Endothelial cell of umbilical vein (primary cell): Measurements from ENCODE around the gene ADGRL3.

Experiments
- JUN ChIP-seq: IDR thresholded peaks from 2 replicates; pipeline ENCODE4 v1.6.1; 2011; ENCODE audit warnings: borderline replicate concordance, low read depth; ENCODE audit not compliant: insufficient read length, insufficient read depth
- POLR2A ChIP-seq: IDR thresholded peaks from 2 replicates; pipeline ENCODE4 v1.6.1; 2012; ENCODE audit warnings: low read depth, mild to moderate bottlenecking, control low read depth, low read length
- TF ChIP-seq, protein P1 (sequence below), 2 donors: IDR thresholded peaks; 1 replicate in 1 of 2; 2 replicates in 1 of 2; pipeline ENCODE4 v1.5.1; 2011; ENCODE audit warnings: low read length in 2 of 2, mild to moderate bottlenecking in 2 of 2, moderate library complexity in 2 of 2, control low read depth in 1 of 2, inconsistent platforms in 1 of 2, low read depth in 1 of 2; ENCODE audit not compliant: insufficient read depth in 1 of 2; ENCODE audit errors: extremely low read depth in 1 of 2

GRCh38 chr4:62006108-62006507 lies 806.0 kb downstream of the ADGRL3 start:
- no peak for TF ChIP-seq JUN
- TF ChIP-seq, protein P1, sequence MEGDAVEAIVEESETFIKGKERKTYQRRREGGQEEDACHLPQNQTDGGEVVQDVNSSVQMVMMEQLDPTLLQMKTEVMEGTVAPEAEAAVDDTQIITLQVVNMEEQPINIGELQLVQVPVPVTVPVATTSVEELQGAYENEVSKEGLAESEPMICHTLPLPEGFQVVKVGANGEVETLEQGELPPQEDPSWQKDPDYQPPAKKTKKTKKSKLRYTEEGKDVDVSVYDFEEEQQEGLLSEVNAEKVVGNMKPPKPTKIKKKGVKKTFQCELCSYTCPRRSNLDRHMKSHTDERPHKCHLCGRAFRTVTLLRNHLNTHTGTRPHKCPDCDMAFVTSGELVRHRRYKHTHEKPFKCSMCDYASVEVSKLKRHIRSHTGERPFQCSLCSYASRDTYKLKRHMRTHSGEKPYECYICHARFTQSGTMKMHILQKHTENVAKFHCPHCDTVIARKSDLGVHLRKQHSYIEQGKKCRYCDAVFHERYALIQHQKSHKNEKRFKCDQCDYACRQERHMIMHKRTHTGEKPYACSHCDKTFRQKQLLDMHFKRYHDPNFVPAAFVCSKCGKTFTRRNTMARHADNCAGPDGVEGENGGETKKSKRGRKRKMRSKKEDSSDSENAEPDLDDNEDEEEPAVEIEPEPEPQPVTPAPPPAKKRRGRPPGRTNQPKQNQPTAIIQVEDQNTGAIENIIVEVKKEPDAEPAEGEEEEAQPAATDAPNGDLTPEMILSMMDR (IDR thresholded peaks at IDR 0.05; ENCODE audit: extremely low read depth in 1 of 2, insufficient read depth in 1 of 2, low read depth in 1 of 2, low read length in 2 of 2): no peak
- no peak for TF ChIP-seq POLR2A
